ENCODE results near the gene FAM181A. TPM values are rescaled to one million over a fixed set of nuclear protein-coding genes. Genes with fewer than 3 reads are reported as not detected.

FAM181A gene
- total RNA-seq, 1 experiment from 2014 or later: not detected

- no TSS peak for BruUV-seq (replicated peaks)
- in situ Hi-C loops (cut with HindIII; ENCODE audit: low pct_unique_long_range_greater_than_20kb, low sequenced_read_pairs) (no loop called here), intact Hi-C loops (cut with micrococcal nuclease; ENCODE audit: unreplicated experiment) (no loop called here)
- TF ChIP-seq TCF7L2 (IDR thresholded peaks at IDR 0.05; ENCODE audit: low read depth, low read length): no peak
- TF ChIP-seq, protein P1, sequence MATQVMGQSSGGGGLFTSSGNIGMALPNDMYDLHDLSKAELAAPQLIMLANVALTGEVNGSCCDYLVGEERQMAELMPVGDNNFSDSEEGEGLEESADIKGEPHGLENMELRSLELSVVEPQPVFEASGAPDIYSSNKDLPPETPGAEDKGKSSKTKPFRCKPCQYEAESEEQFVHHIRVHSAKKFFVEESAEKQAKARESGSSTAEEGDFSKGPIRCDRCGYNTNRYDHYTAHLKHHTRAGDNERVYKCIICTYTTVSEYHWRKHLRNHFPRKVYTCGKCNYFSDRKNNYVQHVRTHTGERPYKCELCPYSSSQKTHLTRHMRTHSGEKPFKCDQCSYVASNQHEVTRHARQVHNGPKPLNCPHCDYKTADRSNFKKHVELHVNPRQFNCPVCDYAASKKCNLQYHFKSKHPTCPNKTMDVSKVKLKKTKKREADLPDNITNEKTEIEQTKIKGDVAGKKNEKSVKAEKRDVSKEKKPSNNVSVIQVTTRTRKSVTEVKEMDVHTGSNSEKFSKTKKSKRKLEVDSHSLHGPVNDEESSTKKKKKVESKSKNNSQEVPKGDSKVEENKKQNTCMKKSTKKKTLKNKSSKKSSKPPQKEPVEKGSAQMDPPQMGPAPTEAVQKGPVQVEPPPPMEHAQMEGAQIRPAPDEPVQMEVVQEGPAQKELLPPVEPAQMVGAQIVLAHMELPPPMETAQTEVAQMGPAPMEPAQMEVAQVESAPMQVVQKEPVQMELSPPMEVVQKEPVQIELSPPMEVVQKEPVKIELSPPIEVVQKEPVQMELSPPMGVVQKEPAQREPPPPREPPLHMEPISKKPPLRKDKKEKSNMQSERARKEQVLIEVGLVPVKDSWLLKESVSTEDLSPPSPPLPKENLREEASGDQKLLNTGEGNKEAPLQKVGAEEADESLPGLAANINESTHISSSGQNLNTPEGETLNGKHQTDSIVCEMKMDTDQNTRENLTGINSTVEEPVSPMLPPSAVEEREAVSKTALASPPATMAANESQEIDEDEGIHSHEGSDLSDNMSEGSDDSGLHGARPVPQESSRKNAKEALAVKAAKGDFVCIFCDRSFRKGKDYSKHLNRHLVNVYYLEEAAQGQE (IDR thresholded peaks at IDR 0.05; ENCODE audit: insufficient read depth in 1 of 2, low read depth in 2 of 2, low read length in 1 of 2): no peak
- TF ChIP-seq, protein P2, sequence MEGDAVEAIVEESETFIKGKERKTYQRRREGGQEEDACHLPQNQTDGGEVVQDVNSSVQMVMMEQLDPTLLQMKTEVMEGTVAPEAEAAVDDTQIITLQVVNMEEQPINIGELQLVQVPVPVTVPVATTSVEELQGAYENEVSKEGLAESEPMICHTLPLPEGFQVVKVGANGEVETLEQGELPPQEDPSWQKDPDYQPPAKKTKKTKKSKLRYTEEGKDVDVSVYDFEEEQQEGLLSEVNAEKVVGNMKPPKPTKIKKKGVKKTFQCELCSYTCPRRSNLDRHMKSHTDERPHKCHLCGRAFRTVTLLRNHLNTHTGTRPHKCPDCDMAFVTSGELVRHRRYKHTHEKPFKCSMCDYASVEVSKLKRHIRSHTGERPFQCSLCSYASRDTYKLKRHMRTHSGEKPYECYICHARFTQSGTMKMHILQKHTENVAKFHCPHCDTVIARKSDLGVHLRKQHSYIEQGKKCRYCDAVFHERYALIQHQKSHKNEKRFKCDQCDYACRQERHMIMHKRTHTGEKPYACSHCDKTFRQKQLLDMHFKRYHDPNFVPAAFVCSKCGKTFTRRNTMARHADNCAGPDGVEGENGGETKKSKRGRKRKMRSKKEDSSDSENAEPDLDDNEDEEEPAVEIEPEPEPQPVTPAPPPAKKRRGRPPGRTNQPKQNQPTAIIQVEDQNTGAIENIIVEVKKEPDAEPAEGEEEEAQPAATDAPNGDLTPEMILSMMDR (IDR thresholded peaks at IDR 0.05): no peak
- TF ChIP-seq POLR2AphosphoS5 (IDR thresholded peaks at IDR 0.05; ENCODE audit: low read depth, low read length): no peak
- no peak for TF ChIP-seq SIN3A (IDR thresholded peaks at IDR 0.05; ENCODE audit: borderline replicate concordance, insufficient read depth, low read depth, low read length)
- H3K9me3 ChIP-seq (ENCODE audit: control insufficient read depth, insufficient read depth, low read depth, low read length): no peaks in the 10 kb centered on the region
- ChIA-PET CTCF (interaction anchor here (0.6 to 0.8 kb wide), 2 partner anchors 20 to 25 kb away, joined by 3 read pairs; no protein-coding TSS in a partner anchor), POLR2A (no interaction called here)
- H3K4me1 ChIP-seq (ENCODE audit: control insufficient read depth, insufficient read depth, low read length): peaks cover 16% of the 10 kb centered on the region
- H3K27me3 ChIP-seq (ENCODE audit: control insufficient read depth, insufficient read depth, low read length): no peaks in the 10 kb centered on the region
- no peak overlapping the region for H3K27ac ChIP-seq (ENCODE audit: low read length)
- DNase-seq (ENCODE audit: low read depth, low spot score) (no peak), ATAC-seq (no peak)
- no peaks in the 10 kb centered on the region for H3K36me3 ChIP-seq (ENCODE audit: control insufficient read depth, insufficient read depth, low read length)
- H3K4me3 ChIP-seq (ENCODE audit: low read depth in 2 of 2, low read length in 2 of 2): no peak overlapping the region
Observed at GRCh38 chr14:93964820-93965286, 37.7 kb downstream of the FAM181A start.

GRCh38 chr14:93965287-93965821 is 38.2 kb downstream of the FAM181A start:
- Histone ChIP-seq H3K27ac (ENCODE audit: low read length) (no peak overlapping the region), H3K9me3 (ENCODE audit: control insufficient read depth, insufficient read depth, low read depth, low read length) (no peaks in the 10 kb centered on the region), H3K4me3 (ENCODE audit: low read depth in 2 of 2, low read length in 2 of 2) (no peak overlapping the region), H3K4me1 (ENCODE audit: control insufficient read depth, insufficient read depth, low read length) (peaks cover 11% of the 10 kb centered on the region), H3K36me3 (ENCODE audit: control insufficient read depth, insufficient read depth, low read length) (no peaks in the 10 kb centered on the region), H3K27me3 (ENCODE audit: control insufficient read depth, insufficient read depth, low read length) (no peaks in the 10 kb centered on the region)
- ATAC-seq (no peak), DNase-seq (ENCODE audit: low read depth, low spot score) (no peak)
- CTCF ChIA-PET: interaction anchor here (0.8 kb wide), 1 partner anchor 25 kb away, joined by 3 read pairs; no protein-coding TSS in a partner anchor
- intact Hi-C loops (cut with micrococcal nuclease; ENCODE audit: unreplicated experiment) (no loop called here), in situ Hi-C loops (cut with HindIII; ENCODE audit: low pct_unique_long_range_greater_than_20kb, low sequenced_read_pairs) (no loop called here)
- POLR2A ChIA-PET: no interaction called here
- TF ChIP-seq SIN3A (IDR thresholded peaks at IDR 0.05; ENCODE audit: borderline replicate concordance, insufficient read depth, low read depth, low read length) (no peak), POLR2AphosphoS5 (IDR thresholded peaks at IDR 0.05; ENCODE audit: low read depth, low read length) (no peak), TCF7L2 (IDR thresholded peaks at IDR 0.05; ENCODE audit: low read depth, low read length) (no peak)
- TF ChIP-seq, protein P1 (IDR thresholded peaks at IDR 0.05; ENCODE audit: insufficient read depth in 1 of 2, low read depth in 2 of 2, low read length in 1 of 2): no peak
- TF ChIP-seq, protein P2 (IDR thresholded peaks at IDR 0.05): no peak
- no TSS peak for BruUV-seq (replicated peaks)

Measured in Panc1 (cell line).